ENCODE data around the gene HINT3.

DNA sequence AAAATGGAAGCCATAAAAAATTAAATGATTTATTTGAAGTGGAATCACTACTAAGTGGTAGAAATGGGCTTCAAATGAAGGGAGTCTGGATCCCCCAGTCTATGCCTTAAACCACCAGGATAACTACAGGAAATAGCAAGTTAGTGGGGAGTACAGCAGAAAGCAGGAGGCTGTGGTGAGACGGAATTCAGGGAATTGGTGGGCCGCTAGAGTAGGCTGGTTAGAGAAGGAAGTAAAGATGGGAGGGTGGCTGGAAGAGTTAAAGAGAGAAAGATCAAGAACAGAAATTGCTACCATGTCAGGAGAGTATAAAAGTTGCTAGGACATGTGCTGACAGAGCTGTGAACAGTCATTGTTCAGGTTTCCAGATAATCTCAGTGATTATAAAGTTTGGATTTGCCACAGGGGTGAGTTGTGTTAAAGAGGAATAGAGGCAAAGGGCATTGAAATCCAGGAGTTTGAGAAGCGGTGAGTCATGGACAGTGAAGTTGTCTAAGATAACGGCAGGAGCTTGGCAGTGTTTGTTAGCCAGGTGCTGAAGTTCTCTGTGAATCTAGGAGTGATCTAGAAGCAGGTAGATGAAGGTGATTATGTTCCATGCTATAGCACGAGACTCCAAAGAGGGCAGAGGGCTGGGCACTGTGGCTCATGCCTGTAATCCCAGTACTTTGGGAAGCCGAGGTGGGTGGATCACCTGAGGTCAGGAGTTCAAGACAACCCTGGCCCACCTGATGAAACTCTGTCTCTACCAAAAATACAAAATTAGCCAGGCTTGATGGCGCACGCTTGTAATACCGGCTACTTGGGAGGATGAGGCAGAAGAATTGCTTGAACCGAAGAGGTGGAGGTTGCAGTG is 13.7 kb upstream of the HINT3 start:
- TF ChIP-seq, protein P1, sequence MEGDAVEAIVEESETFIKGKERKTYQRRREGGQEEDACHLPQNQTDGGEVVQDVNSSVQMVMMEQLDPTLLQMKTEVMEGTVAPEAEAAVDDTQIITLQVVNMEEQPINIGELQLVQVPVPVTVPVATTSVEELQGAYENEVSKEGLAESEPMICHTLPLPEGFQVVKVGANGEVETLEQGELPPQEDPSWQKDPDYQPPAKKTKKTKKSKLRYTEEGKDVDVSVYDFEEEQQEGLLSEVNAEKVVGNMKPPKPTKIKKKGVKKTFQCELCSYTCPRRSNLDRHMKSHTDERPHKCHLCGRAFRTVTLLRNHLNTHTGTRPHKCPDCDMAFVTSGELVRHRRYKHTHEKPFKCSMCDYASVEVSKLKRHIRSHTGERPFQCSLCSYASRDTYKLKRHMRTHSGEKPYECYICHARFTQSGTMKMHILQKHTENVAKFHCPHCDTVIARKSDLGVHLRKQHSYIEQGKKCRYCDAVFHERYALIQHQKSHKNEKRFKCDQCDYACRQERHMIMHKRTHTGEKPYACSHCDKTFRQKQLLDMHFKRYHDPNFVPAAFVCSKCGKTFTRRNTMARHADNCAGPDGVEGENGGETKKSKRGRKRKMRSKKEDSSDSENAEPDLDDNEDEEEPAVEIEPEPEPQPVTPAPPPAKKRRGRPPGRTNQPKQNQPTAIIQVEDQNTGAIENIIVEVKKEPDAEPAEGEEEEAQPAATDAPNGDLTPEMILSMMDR (CRISPR knock-in tag; IDR thresholded peaks at IDR 0.05) = no peak
- TF ChIP-seq CREB1 (IDR thresholded peaks at IDR 0.05) (no peak), CREB1 (CRISPR knock-in tag; IDR thresholded peaks at IDR 0.05) (no peak), ZNF251 (CRISPR knock-in tag; IDR thresholded peaks at IDR 0.05) (no peak)
